IMR-90 (cell line): ENCODE data around the gene IL15RA. TPM values are rescaled to one million over a fixed set of nuclear protein-coding genes. Genes with fewer than 3 reads are reported as not detected.

Experiments used
- ATAC-seq: fragments of 200-7000 bp; cut with Tn5 transposase; 2 replicates; pipeline ENCODE4 v1.9.1; 2020; ENCODE audit warnings: low read depth, mild to moderate bottlenecking, moderate library complexity
- BruUV-seq: library from RNA; stranded (reverse); fragments of 400-500 nt; replicated peaks from 2 replicates; lab custom pipeline; 2021; lab: Mats Ljungman, UMichigan
- CTCF ChIA-PET: fragments of 300-600 bp; formaldehyde crosslinking; extraction: SDS; loops from one replicate; lab custom pipeline; 2021; ENCODE audit warnings: antibody characterized with exemption; lab: Yijun Ruan, JAX
- POLR2A ChIA-PET: fragments of 300-600 bp; sonication (Branson Sonifier 250); formaldehyde crosslinking; loops from one replicate; lab custom pipeline; 2022; ENCODE audit warnings: antibody characterized with exemption; ENCODE audit not compliant: unreplicated experiment; lab: Charles Lee
- DNase-seq: peaks from one replicate; pipeline ENCODE4 v3.0.0; 2013
- H2AFZ ChIP-seq: replicated peaks from 2 replicates; pipeline ENCODE3; 2013; ENCODE audit warnings: low read length, mild to moderate bottlenecking; ENCODE audit not compliant: poor library complexity
- H2AK5ac ChIP-seq: 2 replicates; pipeline ENCODE4 v1.6.1; 2013; ENCODE audit warnings: low read depth, low read length, inconsistent platforms
- H2AK9ac ChIP-seq: replicated peaks from 2 replicates; pipeline ENCODE3; 2013; ENCODE audit warnings: mild to moderate bottlenecking, low read depth, low read length, moderate library complexity; ENCODE audit not compliant: poor library complexity
- H2BK120ac ChIP-seq: 2 replicates; pipeline ENCODE4 v1.6.1; 2013; ENCODE audit warnings: low read depth, low read length, inconsistent platforms
- H2BK15ac ChIP-seq: 3 replicates; pipeline ENCODE4 v1.6.1; 2013; ENCODE audit warnings: low read depth, low read length, inconsistent platforms
- H2BK20ac ChIP-seq: 2 replicates; pipeline ENCODE4 v1.6.1; 2013; ENCODE audit warnings: low read depth, mild to moderate bottlenecking, inconsistent platforms, low read length, moderate library complexity
- H2BK5ac ChIP-seq: 2 replicates; pipeline ENCODE4 v1.6.1; 2013; ENCODE audit warnings: mild to moderate bottlenecking, low read depth, low read length, inconsistent platforms; ENCODE audit not compliant: poor library complexity, severe bottlenecking
- H3K14ac ChIP-seq: replicated peaks from 2 replicates; pipeline ENCODE4 v1.6.1; 2013; ENCODE audit warnings: low read depth, low read length, inconsistent platforms
- H3K18ac ChIP-seq: 2 replicates; pipeline ENCODE4 v1.6.1; 2013; ENCODE audit warnings: low read depth, low read length, control low read depth
- H3K23ac ChIP-seq: 2 replicates; pipeline ENCODE4 v1.6.1; 2013; ENCODE audit warnings: low read depth, low read length, inconsistent platforms
- H3K27ac ChIP-seq: 2 replicates; pipeline ENCODE4 v1.5.1; 2013; ENCODE audit warnings: mild to moderate bottlenecking, control low read depth, low read length; ENCODE audit not compliant: insufficient read depth
- H3K27me3 ChIP-seq: 2 replicates; pipeline ENCODE4 v1.6.1; 2013; ENCODE audit warnings: low read length; ENCODE audit not compliant: control insufficient read depth, insufficient read depth
- H3K36me3 ChIP-seq: 2 replicates; pipeline ENCODE4 v1.6.1; 2013; ENCODE audit warnings: low read length, mixed read lengths; ENCODE audit not compliant: control insufficient read depth, insufficient read depth
- H3K4ac ChIP-seq: 2 replicates; pipeline ENCODE4 v1.6.1; 2013; ENCODE audit warnings: low read depth, low read length, inconsistent platforms
- H3K4me1 ChIP-seq: 2 replicates; pipeline ENCODE4 v1.6.1; 2013; ENCODE audit warnings: low read length, mixed read lengths; ENCODE audit not compliant: control insufficient read depth, insufficient read depth
- H3K4me2 ChIP-seq: 2 replicates; pipeline ENCODE4 v1.6.1; 2013; ENCODE audit warnings: low read depth, mild to moderate bottlenecking, control low read depth, low read length, moderate library complexity
- H3K4me3 ChIP-seq: 2 replicates; pipeline ENCODE4 v1.5.1; 2013; ENCODE audit warnings: low read depth, mild to moderate bottlenecking, control low read depth, low read length, moderate library complexity; ENCODE audit not compliant: insufficient read depth
- H3K56ac ChIP-seq: 2 replicates; pipeline ENCODE4 v1.6.1; 2013; ENCODE audit warnings: low read length, inconsistent platforms; ENCODE audit not compliant: insufficient read depth; ENCODE audit errors: extremely low read depth
- H3K79me1 ChIP-seq, 2 experiments: 2 replicates each; pipeline ENCODE4 v1.6.1; 2013; ENCODE audit warnings: low read length in 2 of 2, inconsistent platforms in 1 of 2, low read depth in 1 of 2
- H3K9ac ChIP-seq: 2 replicates; pipeline ENCODE4 v1.6.1; 2013; ENCODE audit warnings: low read depth, low read length, control low read depth
- H3K9me1 ChIP-seq: 2 replicates; pipeline ENCODE4 v1.6.1; 2013; ENCODE audit warnings: low read length, inconsistent platforms; ENCODE audit not compliant: insufficient read depth
- H3K9me3 ChIP-seq: 2 replicates; pipeline ENCODE4 v1.6.1; 2013; ENCODE audit warnings: low read length; ENCODE audit not compliant: control insufficient read depth, insufficient read depth
- H4K20me1 ChIP-seq: 2 replicates; pipeline ENCODE4 v1.6.1; 2013; ENCODE audit warnings: low read length, inconsistent platforms; ENCODE audit not compliant: insufficient read depth
- H4K5ac ChIP-seq: 2 replicates; pipeline ENCODE4 v1.6.1; 2013; ENCODE audit warnings: mild to moderate bottlenecking, low read depth, low read length, control low read depth
- H4K8ac ChIP-seq, 2 experiments: 2 replicates each; pipeline ENCODE4 v1.6.1; 2013; ENCODE audit warnings: low read depth in 2 of 2, low read length in 2 of 2, control low read depth in 1 of 2, inconsistent platforms in 1 of 2
- H4K91ac ChIP-seq: 2 replicates; pipeline ENCODE4 v1.6.1; 2013; ENCODE audit warnings: low read depth, low read length, inconsistent platforms; ENCODE audit not compliant: insufficient read depth
- CEBPB ChIP-seq: IDR thresholded peaks from 2 replicates; pipeline ENCODE4 v1.6.1; 2012; ENCODE audit warnings: low read depth, low read length, improper control_type of control experiment
- ELK1 ChIP-seq: fragments of 150-350 bp; IDR thresholded peaks from 2 replicates; pipeline ENCODE4 v1.6.1; 2016; ENCODE audit warnings: low read depth, mild to moderate bottlenecking, low read length, moderate library complexity, borderline replicate concordance
- FOS ChIP-seq: fragments of 150-350 bp; IDR thresholded peaks from 2 replicates; pipeline ENCODE4 v1.6.1; 2016; ENCODE audit warnings: low read depth, low read length
- MAZ ChIP-seq: IDR thresholded peaks from 2 replicates; pipeline ENCODE4 v1.6.1; 2012; ENCODE audit warnings: low read depth, mild to moderate bottlenecking, low read length, improper control_type of control experiment, moderate library complexity, borderline replicate concordance
- RCOR1 ChIP-seq: IDR thresholded peaks from 2 replicates; pipeline ENCODE4 v1.6.1; 2012; ENCODE audit warnings: mild to moderate bottlenecking, low read length, improper control_type of control experiment; ENCODE audit not compliant: insufficient replicate concordance
- RFX5 ChIP-seq: IDR thresholded peaks from 2 replicates; pipeline ENCODE4 v1.8.0; 2012; ENCODE audit warnings: low read depth, mild to moderate bottlenecking, low read length, moderate library complexity
- USF2 ChIP-seq: fragments of 150-350 bp; IDR thresholded peaks from 2 replicates; pipeline ENCODE4 v1.6.1; 2017; ENCODE audit warnings: mild to moderate bottlenecking, antibody characterized with exemption, low read length, low read depth
- WGBS, 2 experiments: methylation state at CpG; one replicate each; pipeline versions ENCODE4 v1.1.5 to v1.1.7; 2013; ENCODE audit warnings: missing lambda C conversion rate in 2 of 2; ENCODE audit not compliant: insufficient read length in 1 of 2; ENCODE audit errors: extremely low coverage in 2 of 2; 5-methylcytosine and 5-hydroxymethylcytosine counted together
- dilution Hi-C: fragments of 300-500 bp; cut with HindIII; formaldehyde crosslinking; loops from one replicate; pipeline ENCODE4 v1.14.3; 2018; ENCODE audit warnings: low sequenced_read_pairs; ENCODE audit not compliant: unreplicated experiment
- in situ Hi-C: fragments of 300-500 bp; cut with MboI; formaldehyde crosslinking; loops from 3 replicates; pipeline ENCODE4 v1.14.3; 2019; ENCODE audit warnings: low sequenced_read_pairs, inconsistent platforms, mixed read lengths
- intact Hi-C: fragments of 100-400 bp; cut with micrococcal nuclease; formaldehyde crosslinking; loops from 2 replicates; pipeline ENCODE4 v1.10.0; 2022
- polyA plus RNA-seq, 3 experiments: library from polyadenylated mRNA; depleted of rRNA; stranded (reverse); fragments of >200 nt; gene quantifications; 2 replicates each; pipeline ENCODE4 v1.2.3, GENCODE V29; 2012; ENCODE audit warnings: low replicate concordance in 1 of 3
- total RNA-seq: library from RNA; depleted of rRNA; stranded (reverse); fragments of >200 nt; gene quantifications from 2 replicates; pipeline ENCODE4 v1.2.3, GENCODE V29; 2012

The IL15RA gene
- total and polyA plus RNA-seq, 2 of the 4 experiments (the other 2 are of a cell fraction) = 2.0 to 7.6 TPM

GRCh38 chr10:5971315-5971832, 6.0 kb downstream of the IL15RA start:
- H4K91ac ChIP-seq = no peak overlapping the region
- H2AK9ac ChIP-seq = no peak overlapping the region

More at GRCh38 chr10:5971315-5971832, 6.0 kb downstream of the IL15RA start:
- BruUV-seq = no TSS peak
- Histone ChIP-seq H3K36me3 (peaks cover 2% of the 10 kb centered on the region; the same call in 1 of the 2 replicates), H4K5ac (no peak overlapping the region), H2BK20ac (no peak overlapping the region), H2AFZ (no peak overlapping the region), H3K18ac (no peak overlapping the region), H3K27ac (no peak overlapping the region), H3K9me3 (no peaks in the 10 kb centered on the region), H3K4me2 (no peak overlapping the region), H3K56ac (no peak overlapping the region), H2AK5ac (0 out of 2 replicates have a peak overlapping the region, but pooled peaks have one; percentile 45), H3K9me1 (peaks cover 3% of the 10 kb centered on the region; the same call in 1 of the 2 replicates), H4K8ac (no peak overlapping the region), H3K27me3 (no peaks in the 10 kb centered on the region), H3K9ac (no peak overlapping the region), H3K4me3 (no peak overlapping the region), H4K20me1 (no peaks in the 10 kb centered on the region), H3K23ac (no peak overlapping the region), H2BK120ac (no peak overlapping the region), H3K4me1 (peaks cover 5% of the 10 kb centered on the region; the same call in 1 of the 2 replicates), H3K79me1 (peaks cover 7 to 54% of the 10 kb centered on the region in 2 experiments; a peak in 3 of 4 replicates), H3K4ac (no peak overlapping the region), H2BK15ac (no peak overlapping the region), H3K14ac (no peak overlapping the region; the same call in 1 of the 2 replicates), H2BK5ac (no peak overlapping the region)
- TF ChIP-seq RFX5 = no peak
- no peak for TF ChIP-seq USF2
- no peak for TF ChIP-seq MAZ
- no peak for TF ChIP-seq CEBPB
- TF ChIP-seq RCOR1 = no peak
- no peak for TF ChIP-seq ELK1
- no peak for TF ChIP-seq FOS
- intact Hi-C loops = no loop called here
- ChIA-PET CTCF (interaction anchor here (0.7 kb wide), 1 partner anchor 43 kb away, joined by 3 read pairs; no protein-coding TSS in a partner anchor), POLR2A (no interaction called here)
- dilution Hi-C loops = no loop called here
- ATAC-seq (no peak; the same call in none of the 2 replicates), DNase-seq (no peak)
- 92% methylated on average over 4 of the region's 8 CpGs; no CpG with 5 or more reads in 1 of the 2 experiments for WGBS, 2 experiments
- in situ Hi-C loops = no loop called here
